Memory B cell (primary cell): ENCODE measurements around the gene AMT.

Experiments used
- ATAC-seq: fragments of 150-1000 bp; cut with Tn5 transposase; 2 replicates; pipeline ENCODE4 v1.10.0; 2021; ENCODE audit warnings: low read depth, mild to moderate bottlenecking, moderate library complexity
- DNase-seq, 2 donors: peaks; one replicate each; pipeline ENCODE4 v3.0.0; 2022; ENCODE audit warnings: low spot score in 2 of 2
- H3K27ac Mint-ChIP-seq: one replicate; pipeline ENCODE4 v1.8.0; 2022; ENCODE audit warnings: mild to moderate bottlenecking, moderate library complexity, mixed read lengths
- H3K27me3 Mint-ChIP-seq: one replicate; pipeline ENCODE4 v1.8.0; 2022; ENCODE audit warnings: mixed read lengths
- H3K36me3 Mint-ChIP-seq: one replicate; pipeline ENCODE4 v1.8.0; 2022; ENCODE audit warnings: mild to moderate bottlenecking, mixed read lengths
- H3K4me1 Mint-ChIP-seq: one replicate; pipeline ENCODE4 v1.8.0; 2022; ENCODE audit warnings: mixed read lengths
- H3K4me3 Mint-ChIP-seq: one replicate; pipeline ENCODE4 v1.8.0; 2022; ENCODE audit warnings: mild to moderate bottlenecking, moderate library complexity, mixed read lengths
- H3K9me3 Mint-ChIP-seq: one replicate; pipeline ENCODE4 v1.8.0; 2022; ENCODE audit warnings: mixed read lengths

AMT gene

GRCh38 chr3:49454898-49455681 lies 32.8 kb upstream of the AMT start:
- Mint-ChIP-seq H3K4me1 (peaks cover 2% of the 10 kb centered on the region), H3K4me3 (no peak overlapping the region), H3K36me3 (no peaks in the 10 kb centered on the region), H3K9me3 (no peaks in the 10 kb centered on the region), H3K27ac (no peak overlapping the region), H3K27me3 (no peaks in the 10 kb centered on the region)
- ATAC-seq = no peak
- no peak for DNase-seq

GRCh38 chr3:49454458-49454857 lies 32.2 kb upstream of the AMT start:
- Mint-ChIP-seq H3K36me3 (no peaks in the 10 kb centered on the region), H3K27me3 (no peaks in the 10 kb centered on the region), H3K9me3 (no peaks in the 10 kb centered on the region), H3K27ac (no peak overlapping the region), H3K4me3 (no peak overlapping the region), H3K4me1 (peaks cover 2% of the 10 kb centered on the region)
- DNase-seq (no peak), ATAC-seq (peak; percentile 32)

- ATAC-seq = no peak
- Mint-ChIP-seq H3K4me3 (no peak overlapping the region), H3K36me3 (no peaks in the 10 kb centered on the region), H3K9me3 (no peaks in the 10 kb centered on the region), H3K27me3 (no peaks in the 10 kb centered on the region), H3K27ac (no peak overlapping the region), H3K4me1 (peaks cover 8% of the 10 kb centered on the region)
- no peak for DNase-seq
These were observed 31.3 kb upstream of the AMT start for GRCh38 chr3:49453621-49454020.

GRCh38 chr3:49445391-49445790 lies 23.1 kb upstream of the AMT start:
- H3K27ac Mint-ChIP-seq = peak overlapping the region; percentile 85
- DNase-seq (no peak), ATAC-seq (no peak)
- H3K4me1 Mint-ChIP-seq = peaks cover 16% of the 10 kb centered on the region
- no peak overlapping the region for H3K4me3 Mint-ChIP-seq
- no peaks in the 10 kb centered on the region for H3K36me3 Mint-ChIP-seq
- no peaks in the 10 kb centered on the region for H3K9me3 Mint-ChIP-seq
- no peaks in the 10 kb centered on the region for H3K27me3 Mint-ChIP-seq

GRCh38 chr3:49434731-49435130 lies 12.5 kb upstream of the AMT start:
- Mint-ChIP-seq H3K27ac (no peak overlapping the region), H3K4me1 (peaks cover under 1% of the 10 kb centered on the region), H3K4me3 (no peak overlapping the region), H3K27me3 (no peaks in the 10 kb centered on the region), H3K36me3 (no peaks in the 10 kb centered on the region), H3K9me3 (no peaks in the 10 kb centered on the region)
- DNase-seq (no peak), ATAC-seq (no peak)

- Mint-ChIP-seq H3K4me3 (peak overlapping the region; percentile 94), H3K36me3 (peaks cover 6% of the 10 kb centered on the region), H3K4me1 (peaks cover 9% of the 10 kb centered on the region), H3K27me3 (no peaks in the 10 kb centered on the region), H3K9me3 (no peaks in the 10 kb centered on the region), H3K27ac (peak overlapping the region; percentile 93)
- DNase-seq (no peak), ATAC-seq (no peak)
These were observed 6.4 kb upstream of the AMT start for GRCh38 chr3:49428752-49429080.

GRCh38 chr3:49427586-49427985 lies 5.3 kb upstream of the AMT start:
- H3K27me3 Mint-ChIP-seq = no peaks in the 10 kb centered on the region
- DNase-seq = no peak
- no peak for ATAC-seq
- H3K4me3 Mint-ChIP-seq = peak overlapping the region; percentile 94
- H3K4me1 Mint-ChIP-seq = peaks cover 9% of the 10 kb centered on the region
- peaks cover 6% of the 10 kb centered on the region for H3K36me3 Mint-ChIP-seq
- H3K27ac Mint-ChIP-seq = no peak overlapping the region
- no peaks in the 10 kb centered on the region for H3K9me3 Mint-ChIP-seq

- no peak for DNase-seq
- H3K36me3 Mint-ChIP-seq = peaks cover 8% of the 10 kb centered on the region
- H3K27ac Mint-ChIP-seq = no peak overlapping the region
- no peak for ATAC-seq
- H3K4me1 Mint-ChIP-seq = peaks cover 9% of the 10 kb centered on the region
- no peaks in the 10 kb centered on the region for H3K9me3 Mint-ChIP-seq
- H3K4me3 Mint-ChIP-seq = no peak overlapping the region
- H3K27me3 Mint-ChIP-seq = no peaks in the 10 kb centered on the region
These were observed 2.5 kb upstream of the AMT start for GRCh38 chr3:49424816-49425215.

GRCh38 chr3:49421890-49422378 lies 339 bp downstream of the AMT start:
- Mint-ChIP-seq H3K36me3 (peaks cover 8% of the 10 kb centered on the region), H3K4me3 (peak overlapping the region; percentile 49), H3K4me1 (peaks cover 14% of the 10 kb centered on the region), H3K27ac (no peak overlapping the region), H3K27me3 (no peaks in the 10 kb centered on the region), H3K9me3 (no peaks in the 10 kb centered on the region)
- DNase-seq = no peak
- ATAC-seq = no peak

- Mint-ChIP-seq H3K36me3 (peaks cover 6% of the 10 kb centered on the region), H3K4me3 (peak overlapping the region; percentile 8), H3K27me3 (no peaks in the 10 kb centered on the region), H3K4me1 (peaks cover 37% of the 10 kb centered on the region), H3K27ac (peak overlapping the region; percentile 99), H3K9me3 (no peaks in the 10 kb centered on the region)
- no peak for ATAC-seq
- no peak for DNase-seq
These were observed 4.7 kb downstream of the AMT start for GRCh38 chr3:49417516-49418120.

GRCh38 chr3:49416867-49417266 lies 5.4 kb downstream of the AMT start:
- ATAC-seq (no peak), DNase-seq (no peak)
- no peaks in the 10 kb centered on the region for H3K9me3 Mint-ChIP-seq
- H3K27me3 Mint-ChIP-seq = no peaks in the 10 kb centered on the region
- peaks cover 6% of the 10 kb centered on the region for H3K36me3 Mint-ChIP-seq
- peak overlapping the region; percentile 99 for H3K27ac Mint-ChIP-seq
- peaks cover 39% of the 10 kb centered on the region for H3K4me1 Mint-ChIP-seq
- peak overlapping the region; percentile 63 for H3K4me3 Mint-ChIP-seq

- ATAC-seq (peak; percentile 54), DNase-seq (peak; percentile 56 to 73)
- H3K4me3 Mint-ChIP-seq = peak overlapping the region; percentile 63
- H3K27me3 Mint-ChIP-seq = no peaks in the 10 kb centered on the region
- H3K36me3 Mint-ChIP-seq = peaks cover 6% of the 10 kb centered on the region
- H3K4me1 Mint-ChIP-seq = peaks cover 39% of the 10 kb centered on the region
- no peaks in the 10 kb centered on the region for H3K9me3 Mint-ChIP-seq
- peak overlapping the region; percentile 99 for H3K27ac Mint-ChIP-seq
These were observed 6.2 kb downstream of the AMT start for GRCh38 chr3:49415931-49416601.

- Mint-ChIP-seq H3K9me3 (no peaks in the 10 kb centered on the region), H3K27ac (peak overlapping the region; percentile 99), H3K4me3 (no peak overlapping the region), H3K4me1 (peaks cover 48% of the 10 kb centered on the region), H3K36me3 (peaks cover 4% of the 10 kb centered on the region), H3K27me3 (no peaks in the 10 kb centered on the region)
- ATAC-seq (no peak), DNase-seq (no peak)
These were observed 7.5 kb downstream of the AMT start for GRCh38 chr3:49414753-49415152.

GRCh38 chr3:49413338-49413734 lies 8.9 kb downstream of the AMT start:
- Mint-ChIP-seq H3K4me1 (peaks cover 49% of the 10 kb centered on the region), H3K36me3 (peaks cover 4% of the 10 kb centered on the region), H3K27me3 (no peaks in the 10 kb centered on the region), H3K4me3 (peak overlapping the region; percentile 84), H3K9me3 (no peaks in the 10 kb centered on the region), H3K27ac (peak overlapping the region; percentile 93)
- ATAC-seq (no peak), DNase-seq (no peak)
